ENCODE results near the gene TNIP1. TPM values are rescaled to one million over a fixed set of nuclear protein-coding genes. Genes with fewer than 3 reads are reported as not detected.

TNIP1 gene
- total RNA-seq, 1 donor from 2014 or later = 120 TPM

- peak; percentile 61 for ATAC-seq
Observed at GRCh38 chr5:151072630-151073025, 8.2 kb downstream of the TNIP1 start.

DNA sequence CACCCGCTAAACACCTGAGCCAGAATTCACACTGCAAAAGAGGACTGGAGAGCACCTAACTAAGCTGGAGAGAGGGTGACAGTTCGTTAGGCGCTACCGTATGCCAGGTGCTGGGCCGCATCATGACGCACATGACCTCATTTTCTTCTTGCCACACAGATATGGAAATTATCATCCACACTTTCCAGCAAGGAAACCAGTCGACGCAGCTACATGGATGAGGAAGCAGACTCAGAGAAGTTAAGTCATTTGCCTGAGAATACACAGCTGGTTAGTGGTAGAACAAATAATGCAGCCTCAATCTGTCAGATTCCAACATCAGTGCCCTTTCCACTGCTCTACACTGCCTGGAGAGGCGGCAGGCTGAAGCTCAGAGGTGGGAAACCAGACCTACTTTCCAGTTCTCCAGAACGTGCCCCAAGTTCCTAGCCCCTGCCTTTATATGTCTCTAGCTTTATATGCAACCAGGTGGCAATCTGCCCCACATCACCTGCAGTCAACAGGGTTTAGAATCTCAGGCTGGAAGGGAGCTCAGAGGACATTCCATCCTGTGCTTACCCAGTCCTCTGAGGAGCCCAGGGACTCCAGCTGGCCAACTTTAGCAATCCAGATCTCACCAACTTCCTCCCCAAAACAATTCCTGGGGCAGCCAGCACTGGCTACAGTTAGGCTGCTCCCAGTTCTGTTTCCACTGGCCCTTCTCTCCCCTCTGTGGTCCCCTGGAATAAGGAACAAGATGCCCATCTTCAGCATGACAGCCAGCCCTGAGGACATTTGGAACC is 8.8 kb downstream of the TNIP1 start:
- intact Hi-C loops (cut with DNase I) = no loop called here
- H3K36me3 ChIP-seq = peaks cover 2% of the 10 kb centered on the region
- no peak overlapping the region for H3K4me3 ChIP-seq
- DNase-seq (peak; percentile 35), ATAC-seq (peak; percentile 4)
- TF ChIP-seq CTCF (IDR thresholded peaks at IDR 0.05) = no peak
- H3K9me3 ChIP-seq = no peaks in the 10 kb centered on the region
- peak overlapping the region; percentile 49 for H3K27ac ChIP-seq
- peaks cover 72% of the 10 kb centered on the region for H3K4me1 ChIP-seq
- no peaks in the 10 kb centered on the region for H3K27me3 ChIP-seq

More at GRCh38 chr5:151072630-151073025, 8.2 kb downstream of the TNIP1 start:
- intact Hi-C loops (cut with DNase I) = no loop called here
- Histone ChIP-seq H3K4me1 (peaks cover 72% of the 10 kb centered on the region), H3K27me3 (no peaks in the 10 kb centered on the region), H3K27ac (peak overlapping the region; percentile 49), H3K36me3 (no peaks in the 10 kb centered on the region), H3K9me3 (no peaks in the 10 kb centered on the region), H3K4me3 (no peak overlapping the region)
- TF ChIP-seq CTCF (IDR thresholded peaks at IDR 0.05) = no peak
- peak; percentile 59 for DNase-seq

DNA sequence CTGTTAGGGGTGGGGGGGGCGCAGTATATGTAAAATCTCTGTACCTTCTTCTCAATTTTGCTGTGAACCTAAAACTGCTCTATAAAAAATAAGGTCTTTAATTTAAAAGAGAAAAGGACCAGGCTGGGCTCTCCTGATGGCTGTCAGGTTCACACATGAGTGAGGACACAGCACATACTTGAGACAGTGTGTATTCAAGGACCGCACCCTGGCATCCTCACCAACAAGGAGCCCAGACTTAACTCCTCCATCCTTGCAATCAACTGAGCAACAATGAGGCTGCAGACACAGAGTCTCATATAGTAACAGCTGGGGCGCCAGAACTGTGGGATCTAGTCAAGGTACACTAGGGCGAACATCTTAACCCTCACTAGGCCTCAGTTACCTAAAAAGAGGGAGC is 9.8 kb downstream of the TNIP1 start:
- H3K4me1 ChIP-seq = peaks cover 70% of the 10 kb centered on the region
- no peaks in the 10 kb centered on the region for H3K9me3 ChIP-seq
- ATAC-seq (no peak), DNase-seq (no peak)
- H3K36me3 ChIP-seq = peaks cover 10% of the 10 kb centered on the region
- no peaks in the 10 kb centered on the region for H3K27me3 ChIP-seq
- no peak for TF ChIP-seq CTCF (IDR thresholded peaks at IDR 0.05)
- no peak overlapping the region for H3K4me3 ChIP-seq
- peak overlapping the region; percentile 40 for H3K27ac ChIP-seq
- intact Hi-C loops (cut with DNase I) = no loop called here

GRCh38 chr5:151070449-151070848 is 10.4 kb downstream of the TNIP1 start:
- no peaks in the 10 kb centered on the region for H3K9me3 ChIP-seq
- intact Hi-C loops (cut with DNase I) = no loop called here
- DNase-seq (no peak), ATAC-seq (no peak)
- H3K27ac ChIP-seq = peak overlapping the region; percentile 40
- H3K27me3 ChIP-seq = no peaks in the 10 kb centered on the region
- H3K36me3 ChIP-seq = peaks cover 10% of the 10 kb centered on the region
- peaks cover 64% of the 10 kb centered on the region for H3K4me1 ChIP-seq
- no peak overlapping the region for H3K4me3 ChIP-seq
- no peak for TF ChIP-seq CTCF (IDR thresholded peaks at IDR 0.05)

GRCh38 chr5:151068433-151069197 is 12.2 kb downstream of the TNIP1 start:
- H3K4me1 ChIP-seq = peaks cover 71% of the 10 kb centered on the region
- no peak for DNase-seq
- H3K27ac ChIP-seq = peak overlapping the region; percentile 63
- peaks cover 10% of the 10 kb centered on the region for H3K36me3 ChIP-seq
- H3K4me3 ChIP-seq = no peak overlapping the region
- TF ChIP-seq CTCF (IDR thresholded peaks at IDR 0.05) = no peak
- intact Hi-C loops (cut with DNase I) = no loop called here
- H3K9me3 ChIP-seq = no peaks in the 10 kb centered on the region
- ATAC-seq = peak; percentile 7
- H3K27me3 ChIP-seq = no peaks in the 10 kb centered on the region

All from upper lobe of right lung (tissue), 1 donor.